ENCODE measurements around the gene MROH2A.

Gene MROH2A

GRCh38 chr2:233795735-233796171 is 17.6 kb downstream of the MROH2A start:
- no peak for TF ChIP-seq CTCF (conservative IDR thresholded peaks at IDR 0.05; ENCODE audit: low read length)
- no peak for DNase-seq (ENCODE audit: low read depth)
- no peak overlapping the region for H3K4me3 ChIP-seq (ENCODE audit: low read length)

GRCh38 chr2:233796254-233796653 is 18.1 kb downstream of the MROH2A start:
- no peak overlapping the region for H3K4me3 ChIP-seq (ENCODE audit: low read length)
- no peak for TF ChIP-seq CTCF (conservative IDR thresholded peaks at IDR 0.05; ENCODE audit: low read length)
- no peak for DNase-seq (ENCODE audit: low read depth)

- H3K4me3 ChIP-seq (ENCODE audit: low read length), result no peak overlapping the region
- no peak for TF ChIP-seq CTCF (conservative IDR thresholded peaks at IDR 0.05; ENCODE audit: low read length)
- no peak for DNase-seq (ENCODE audit: low read depth)
These were observed 20.4 kb downstream of the MROH2A start for GRCh38 chr2:233798335-233799086.

GRCh38 chr2:233799087-233799665 is 21.0 kb downstream of the MROH2A start:
- no peak for DNase-seq (ENCODE audit: low read depth)
- TF ChIP-seq CTCF (conservative IDR thresholded peaks at IDR 0.05; ENCODE audit: low read length), result no peak
- no peak overlapping the region for H3K4me3 ChIP-seq (ENCODE audit: low read length)

- TF ChIP-seq CTCF (conservative IDR thresholded peaks at IDR 0.05; ENCODE audit: low read length), result no peak
- DNase-seq (ENCODE audit: low read depth), result no peak
- H3K4me3 ChIP-seq (ENCODE audit: low read length), result no peak overlapping the region
These were observed 21.6 kb downstream of the MROH2A start for GRCh38 chr2:233799716-233800115.

- H3K4me3 ChIP-seq (ENCODE audit: low read length), result no peak overlapping the region
- DNase-seq (ENCODE audit: low read depth), result no peak
- no peak for TF ChIP-seq CTCF (conservative IDR thresholded peaks at IDR 0.05; ENCODE audit: low read length)
These were observed 22.1 kb downstream of the MROH2A start for GRCh38 chr2:233800208-233800607.

Measured in AG10803 (cell line).